ENCODE measurements around the gene NBAS.

Gene NBAS

GRCh38 chr2:15385184-15385583, 175.9 kb downstream of the NBAS start:
- H3K4me3 ChIP-seq (ENCODE audit: low read depth, low read length): no peak overlapping the region
- no peak for TF ChIP-seq CTCF (IDR thresholded peaks at IDR 0.05; ENCODE audit: control insufficient read depth, extremely low read depth, insufficient read depth)
- no peak for DNase-seq (ENCODE audit: low read depth)

- TF ChIP-seq CTCF (IDR thresholded peaks at IDR 0.05; ENCODE audit: control insufficient read depth, extremely low read depth, insufficient read depth): no peak
- no peak for DNase-seq (ENCODE audit: low read depth)
- no peak overlapping the region for H3K4me3 ChIP-seq (ENCODE audit: low read depth, low read length)
These were observed 177.3 kb downstream of the NBAS start for GRCh38 chr2:15383695-15384350.

- H3K4me3 ChIP-seq (ENCODE audit: low read depth, low read length): no peak overlapping the region
- TF ChIP-seq CTCF (IDR thresholded peaks at IDR 0.05; ENCODE audit: control insufficient read depth, extremely low read depth, insufficient read depth): no peak
- no peak for DNase-seq (ENCODE audit: low read depth)
These were observed 182.8 kb downstream of the NBAS start for GRCh38 chr2:15378148-15378908.

- no peak for TF ChIP-seq CTCF (IDR thresholded peaks at IDR 0.05; ENCODE audit: control insufficient read depth, extremely low read depth, insufficient read depth)
- H3K4me3 ChIP-seq (ENCODE audit: low read depth, low read length): no peak overlapping the region
- no peak for DNase-seq (ENCODE audit: low read depth)
These were observed 183.9 kb downstream of the NBAS start for GRCh38 chr2:15377202-15377601.

GRCh38 chr2:15372019-15372418, 189.1 kb downstream of the NBAS start:
- no peak overlapping the region for H3K4me3 ChIP-seq (ENCODE audit: low read depth, low read length)
- no peak for TF ChIP-seq CTCF (IDR thresholded peaks at IDR 0.05; ENCODE audit: control insufficient read depth, extremely low read depth, insufficient read depth)
- no peak for DNase-seq (ENCODE audit: low read depth)

- no peak for DNase-seq (ENCODE audit: low read depth)
- no peak for TF ChIP-seq CTCF (IDR thresholded peaks at IDR 0.05; ENCODE audit: control insufficient read depth, extremely low read depth, insufficient read depth)
- H3K4me3 ChIP-seq (ENCODE audit: low read depth, low read length): no peak overlapping the region
These were observed 192.0 kb downstream of the NBAS start for GRCh38 chr2:15369129-15369528.
